Endothelial cell of umbilical vein (primary cell): ENCODE measurements around the gene ARID1B. TPM values are rescaled to one million over a fixed set of nuclear protein-coding genes. Genes with fewer than 3 reads are reported as not detected.
A peak's percentile ranks its signal among the peaks of the same experiment; 100 is the strongest.

ENCODE experiments used
- BruUV-seq: library from RNA; stranded (reverse); fragments of 400-500 nt; replicated peaks from 2 replicates; lab custom pipeline; 2021; lab: Mats Ljungman, UMichigan
- CTCF ChIA-PET: fragments of 300-600, 350-600 bp; sonication (Branson Sonifier 250); formaldehyde crosslinking; loops from one replicate; lab custom pipeline; 2021; ENCODE audit warnings: antibody characterized with exemption, inconsistent platforms; lab: Charles Lee
- POLR2A ChIA-PET: fragments of 300-600, 350-600 bp; sonication (Branson Sonifier 250); formaldehyde crosslinking; loops from one replicate; lab custom pipeline; 2021; ENCODE audit warnings: antibody characterized with exemption, inconsistent platforms; lab: Charles Lee
- DNase-seq: peaks from one replicate; pipeline ENCODE4 v3.0.0-alpha.2; 2011; ENCODE audit warnings: low read depth, low spot score
- FAIRE-seq: peaks from 2 replicates; lab custom pipeline; 2011; peaks lifted over from hg19 to GRCh38; lab: Jason Lieb, UNC
- H2AFZ ChIP-seq: 2 replicates; pipeline ENCODE4 v1.6.0; 2012; ENCODE audit warnings: low read depth, low read length, control low read depth, inconsistent platforms
- H3K27ac ChIP-seq: 2 replicates; pipeline ENCODE4 v1.5.1; 2011; ENCODE audit warnings: low read depth, mild to moderate bottlenecking, control low read depth, low read length, moderate library complexity; ENCODE audit not compliant: insufficient read depth
- H3K27me3 ChIP-seq, 2 experiments: 2 replicates each; pipeline versions ENCODE4 v1.6.0 to v1.6.1; 2011; ENCODE audit warnings: low read length in 2 of 2, mixed read lengths in 1 of 2; ENCODE audit not compliant: control insufficient read depth in 2 of 2, insufficient read depth in 2 of 2
- H3K36me3 ChIP-seq, 2 experiments: 2 replicates in 1 of 2; 3 replicates in 1 of 2; pipeline ENCODE4 v1.5.1; 2011; ENCODE audit warnings: low read length in 2 of 2, mild to moderate bottlenecking in 1 of 2, moderate library complexity in 1 of 2; ENCODE audit not compliant: control insufficient read depth in 2 of 2, insufficient read depth in 2 of 2; ENCODE audit errors: extremely low read depth in 1 of 2
- H3K4me1 ChIP-seq: 3 replicates; pipeline ENCODE4 v1.5.1; 2011; ENCODE audit warnings: mild to moderate bottlenecking, low read length; ENCODE audit not compliant: control insufficient read depth, insufficient read depth; ENCODE audit errors: extremely low read depth
- H3K4me2 ChIP-seq: 2 replicates; pipeline ENCODE4 v1.6.1; 2011; ENCODE audit warnings: low read length, control low read depth, mixed read lengths; ENCODE audit not compliant: insufficient read depth
- H3K4me3 ChIP-seq, 3 experiments: fragments of 200-600 bp in 1 of 3; sonication (generic), shearing (Covaris generic) in 1 of 3; replicated peaks in 1 of 3; 2 replicates each; pipeline ENCODE4 v1.5.1; 2011 to 2016; ENCODE audit warnings: control low read depth in 3 of 3, low read length in 3 of 3, mild to moderate bottlenecking in 2 of 3, inconsistent platforms in 1 of 3, low read depth in 1 of 3, moderate library complexity in 1 of 3; ENCODE audit not compliant: insufficient read depth in 1 of 3
- H3K79me2 ChIP-seq: 2 replicates; pipeline ENCODE4 v1.6.0; 2012; ENCODE audit warnings: low read length, inconsistent platforms; ENCODE audit not compliant: control insufficient read depth, insufficient read depth
- H3K9ac ChIP-seq: replicated peaks from 2 replicates; pipeline ENCODE3; 2011; ENCODE audit warnings: low read length, control low read depth; ENCODE audit not compliant: insufficient read depth; ENCODE audit errors: extremely low read depth
- H3K9me1 ChIP-seq: replicated peaks from 3 replicates; pipeline ENCODE4 v1.6.0; 2011; ENCODE audit warnings: mild to moderate bottlenecking, low read length; ENCODE audit not compliant: control insufficient read depth, insufficient read depth; ENCODE audit errors: extremely low read depth
- H3K9me3 ChIP-seq: replicated peaks from 2 replicates; pipeline ENCODE4 v1.5.1; 2012; ENCODE audit warnings: low read length, inconsistent platforms; ENCODE audit not compliant: control insufficient read depth, insufficient read depth
- H4K20me1 ChIP-seq: replicated peaks from 2 replicates; pipeline ENCODE3; 2011; ENCODE audit warnings: mild to moderate bottlenecking, low read length; ENCODE audit not compliant: control insufficient read depth, insufficient read depth; ENCODE audit errors: extremely low read depth
- CTCF ChIP-seq, 2 donors: IDR thresholded peaks; 1 replicate in 1 of 2; 2 replicates in 1 of 2; pipeline ENCODE4 v1.5.1; 2011; ENCODE audit warnings: low read length in 2 of 2, mild to moderate bottlenecking in 2 of 2, moderate library complexity in 2 of 2, control low read depth in 1 of 2, inconsistent platforms in 1 of 2, low read depth in 1 of 2; ENCODE audit not compliant: insufficient read depth in 1 of 2; ENCODE audit errors: extremely low read depth in 1 of 2
- EZH2 ChIP-seq: IDR thresholded peaks from 2 replicates; pipeline ENCODE4 v1.6.1; 2012; ENCODE audit warnings: borderline replicate concordance, low read depth, mild to moderate bottlenecking, moderate library complexity, low read length, inconsistent platforms; ENCODE audit not compliant: severe bottlenecking
- FOS ChIP-seq: IDR thresholded peaks from 2 replicates; pipeline ENCODE4 v1.6.1; 2011; ENCODE audit warnings: mild to moderate bottlenecking, low read length, moderate library complexity, borderline replicate concordance; ENCODE audit not compliant: insufficient read depth
- GATA2 ChIP-seq: IDR thresholded peaks from 2 replicates; pipeline ENCODE4 v1.7.0; 2011; ENCODE audit warnings: low read depth, mild to moderate bottlenecking, moderate library complexity, mixed read lengths, low read length; ENCODE audit not compliant: insufficient read length, insufficient read depth
- JUN ChIP-seq: IDR thresholded peaks from 2 replicates; pipeline ENCODE4 v1.6.1; 2011; ENCODE audit warnings: borderline replicate concordance, low read depth; ENCODE audit not compliant: insufficient read length, insufficient read depth
- MAX ChIP-seq: IDR thresholded peaks from 2 replicates; pipeline ENCODE4 v1.6.1; 2011; ENCODE audit not compliant: insufficient read depth, insufficient read length
- MYC ChIP-seq: IDR thresholded peaks from one replicate; pipeline ENCODE4 v1.6.1; 2011; ENCODE audit warnings: mild to moderate bottlenecking, low read depth, low read length
- POLR2A ChIP-seq: IDR thresholded peaks from 2 replicates; pipeline ENCODE4 v1.6.1; 2012; ENCODE audit warnings: low read depth, mild to moderate bottlenecking, control low read depth, low read length
- POLR2AphosphoS5 ChIP-seq: IDR thresholded peaks from 2 replicates; pipeline ENCODE4 v1.6.1; 2012; ENCODE audit warnings: low read depth, mild to moderate bottlenecking, control low read depth, low read length, moderate library complexity; ENCODE audit not compliant: insufficient read depth
- dilution Hi-C: fragments of 300-500 bp; cut with MboI; formaldehyde crosslinking; loops from one replicate; pipeline ENCODE4 v1.15.0; 2019; ENCODE audit warnings: low sequenced_read_pairs; ENCODE audit not compliant: extremely low pct_ligation_motif_present
- intact Hi-C: fragments of 100-400 bp; cut with micrococcal nuclease; formaldehyde crosslinking; loops from one replicate; pipeline ENCODE4 v1.10.0; 2022
- polyA plus RNA-seq, 4 experiments: library from polyadenylated mRNA; depleted of rRNA in 3 of 4; stranded (reverse) in 3 of 4; unstranded in 1 of 4; fragments of >200 nt; gene quantifications; 2 replicates each; pipeline versions ENCODE4 v1.2.1 to v1.2.3, GENCODE V29; 2011 to 2012; ENCODE audit warnings: missing spikeins in 1 of 4
- total RNA-seq: library from RNA; stranded (reverse); gene quantifications from 2 replicates; pipeline ENCODE4 v1.2.3, GENCODE V29; 2021

ARID1B gene
- total and polyA plus RNA-seq, 2 donors (not counting 3 experiments of a cell fraction or from before 2014, with no cell fraction given), result 21.8 to 89.5 TPM

GRCh38 chr6:156774863-156775405 lies 2.2 kb upstream of the ARID1B start:
- POLR2A ChIA-PET, result interaction anchor here (0.6 kb wide), 1 partner anchor 246 kb away, joined by 3 read pairs; no protein-coding TSS in a partner anchor
- Histone ChIP-seq H3K4me3 (no peak overlapping the region), H4K20me1 (peaks cover 2% of the 10 kb centered on the region), H3K4me2 (no peak overlapping the region), H3K9ac (no peak overlapping the region), H3K9me1 (no peaks in the 10 kb centered on the region), H3K36me3 (no peaks in the 10 kb centered on the region), H3K27me3 (no peaks in the 10 kb centered on the region), H3K9me3 (no peaks in the 10 kb centered on the region), H3K27ac (no peak overlapping the region), H2AFZ (no peak overlapping the region), H3K4me1 (peaks cover 18% of the 10 kb centered on the region), H3K79me2 (peaks cover 25% of the 10 kb centered on the region)
- intact Hi-C loops, result loop anchor here (5.0 kb wide), 3 partner anchors 428 to 1448 kb away; no protein-coding TSS in a partner anchor
- CTCF ChIA-PET, result no interaction called here
- BruUV-seq, result no TSS peak
- DNase-seq (peak; percentile 22), FAIRE-seq (peak; percentile 56)
- TF ChIP-seq POLR2A (no peak), EZH2 (no peak), MYC (no peak), POLR2AphosphoS5 (no peak), MAX (no peak), GATA2 (no peak), CTCF (IDR thresholded peaks at IDR 0.05; ENCODE audit: extremely low read depth in 1 of 2, insufficient read depth in 1 of 2, low read depth in 1 of 2, low read length in 2 of 2) (no peak), FOS (no peak), JUN (no peak)
- dilution Hi-C loops, result no loop called here
